GM12892 (cell line): ENCODE measurements around the gene DOK1.

Experiments
- DNase-seq: peaks from one replicate; pipeline ENCODE4 v3.0.0; 2011; ENCODE audit not compliant: insufficient read length
- FAIRE-seq: peaks from 2 replicates; lab custom pipeline; 2011; peaks lifted over from hg19 to GRCh38; lab: Jason Lieb, UNC
- POLR2A ChIP-seq: IDR thresholded peaks from 2 replicates; pipeline ENCODE4 v1.6.1; 2011; ENCODE audit warnings: low read depth, low read length, control low read depth
- POLR2AphosphoS5 ChIP-seq: IDR thresholded peaks from 2 replicates; pipeline ENCODE4 v1.6.1; 2011; ENCODE audit warnings: low read depth, low read length, control low read depth
- TAF1 ChIP-seq: IDR thresholded peaks from 2 replicates; pipeline ENCODE4 v1.6.1; 2011; ENCODE audit warnings: low read depth, mild to moderate bottlenecking, control low read depth, low read length, borderline replicate concordance

The DOK1 gene

DNA sequence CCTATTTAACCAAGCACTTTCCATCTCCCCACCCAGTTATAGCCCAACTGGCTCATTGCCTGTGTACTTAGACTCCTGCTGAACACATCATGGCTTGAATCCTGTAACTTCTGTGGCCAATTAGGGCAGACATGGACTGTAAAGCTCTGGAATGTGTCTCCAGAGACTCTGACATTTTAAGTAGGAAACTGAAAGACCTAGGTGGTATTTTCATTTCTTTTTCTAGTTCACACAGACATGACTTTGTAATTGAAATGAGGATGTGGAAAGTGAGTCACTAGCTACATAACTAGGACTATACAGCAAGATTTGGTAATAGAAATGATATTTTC, 12.2 kb downstream of the DOK1 start:
- DNase-seq, result no peak
- peak; percentile 38 for FAIRE-seq
- TF ChIP-seq POLR2A (no peak), TAF1 (no peak), POLR2AphosphoS5 (no peak)

DNA sequence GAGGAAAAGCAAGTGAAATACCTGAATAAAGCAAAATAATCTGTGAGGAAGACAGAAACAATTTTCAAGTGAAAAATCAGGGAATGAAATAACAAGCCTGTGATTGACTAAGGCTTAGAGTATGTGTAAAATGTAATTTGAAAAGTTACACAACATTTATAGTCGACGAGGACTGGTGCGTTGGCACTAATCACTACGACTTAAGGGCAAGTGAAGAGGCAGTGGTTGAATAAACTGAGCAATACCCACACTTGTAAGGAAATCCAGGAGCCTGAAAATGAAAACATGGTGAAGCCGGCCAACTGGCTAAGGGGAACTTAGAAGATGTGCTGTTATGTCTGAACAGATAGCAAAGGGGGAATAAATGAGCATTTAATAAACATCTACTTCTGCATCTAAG, 13.4 kb downstream of the DOK1 start:
- FAIRE-seq (peak; percentile 54), DNase-seq (no peak)
- TF ChIP-seq POLR2A (no peak), TAF1 (no peak), POLR2AphosphoS5 (no peak)

DNA sequence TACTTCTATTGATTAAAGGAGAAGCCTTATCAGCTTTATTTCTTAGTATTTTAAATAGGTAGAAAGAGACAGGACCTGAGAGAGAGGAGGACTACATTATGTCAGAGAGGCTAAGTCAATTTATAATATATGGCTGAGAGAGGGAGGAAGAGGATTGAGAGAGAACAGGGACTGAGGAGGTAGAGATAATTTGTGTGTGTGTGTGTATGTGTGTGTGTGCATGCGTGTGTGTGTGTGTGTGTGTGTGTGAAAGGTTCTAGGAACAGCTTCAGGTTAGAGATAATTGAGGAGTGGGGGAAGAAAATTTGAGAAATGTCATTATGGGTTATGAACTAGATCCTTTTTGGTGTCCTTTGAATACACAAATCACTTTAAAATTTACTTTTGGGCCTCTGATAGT, 15.2 kb downstream of the DOK1 start:
- DNase-seq (no peak), FAIRE-seq (no peak)
- TF ChIP-seq TAF1 (no peak), POLR2AphosphoS5 (no peak), POLR2A (no peak)

DNA sequence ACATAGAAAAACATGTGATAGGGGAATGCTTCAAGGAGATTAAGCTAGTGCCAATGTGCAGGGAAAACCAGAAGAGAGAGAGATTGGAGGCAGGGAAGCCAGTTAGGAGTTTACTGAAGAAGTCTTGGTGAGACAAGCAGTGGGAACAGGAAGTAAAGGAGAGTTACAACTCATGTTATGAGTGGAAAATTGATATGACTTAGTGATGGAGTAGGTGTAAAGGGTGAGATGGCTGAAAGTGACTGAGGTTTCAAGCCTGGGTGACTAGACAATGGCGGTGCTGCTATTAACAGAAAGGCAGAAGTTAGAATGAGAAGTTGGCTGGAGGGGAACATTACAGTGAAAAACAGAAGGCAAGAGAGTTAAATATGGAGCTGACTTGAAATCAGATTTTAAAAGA, 16.5 kb downstream of the DOK1 start:
- TF ChIP-seq TAF1, result no peak
- 0 out of 2 replicates have a peak, but pooled peaks have one; percentile 22 for TF ChIP-seq POLR2A
- FAIRE-seq, result peak; percentile 96
- DNase-seq, result no peak

DNA sequence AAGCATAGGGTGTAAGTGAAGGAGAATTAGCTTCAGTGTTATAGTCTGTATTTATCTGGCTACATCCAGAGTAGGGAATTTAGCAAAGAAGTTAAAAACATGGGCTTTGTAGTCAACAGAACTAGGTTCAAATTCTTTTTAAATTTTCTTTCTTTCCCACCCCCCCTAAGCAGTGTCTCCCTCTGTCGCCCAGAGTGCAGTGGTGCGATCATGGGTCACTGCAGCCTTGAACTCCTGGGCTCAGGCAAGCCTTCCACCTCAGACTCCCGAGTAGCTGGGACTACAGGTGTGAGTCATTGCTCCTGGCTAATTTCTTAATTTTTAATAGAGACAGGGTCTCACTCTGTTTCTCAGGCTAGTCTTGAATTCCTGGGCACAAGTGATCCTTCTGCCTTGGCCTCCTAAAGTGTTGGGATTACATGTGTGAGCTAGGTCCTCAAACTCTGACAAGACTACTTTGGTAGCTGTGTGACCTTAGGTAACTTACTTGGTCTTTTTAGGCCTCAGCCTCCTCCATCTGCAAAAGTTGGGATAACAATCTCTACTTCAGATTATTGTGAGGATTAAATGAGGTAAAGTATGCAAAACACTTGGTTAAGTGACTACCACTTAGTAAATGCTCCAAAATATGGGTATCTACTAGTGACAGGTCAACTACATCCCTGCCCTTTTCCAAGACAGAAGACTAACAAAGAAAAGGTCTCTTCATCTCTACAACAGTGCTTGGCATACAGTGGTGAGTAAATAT, 17.8 kb downstream of the DOK1 start:
- peak; percentile 73 for FAIRE-seq
- no peak for DNase-seq
- TF ChIP-seq POLR2A (no peak), TAF1 (no peak), POLR2AphosphoS5 (no peak)

DNA sequence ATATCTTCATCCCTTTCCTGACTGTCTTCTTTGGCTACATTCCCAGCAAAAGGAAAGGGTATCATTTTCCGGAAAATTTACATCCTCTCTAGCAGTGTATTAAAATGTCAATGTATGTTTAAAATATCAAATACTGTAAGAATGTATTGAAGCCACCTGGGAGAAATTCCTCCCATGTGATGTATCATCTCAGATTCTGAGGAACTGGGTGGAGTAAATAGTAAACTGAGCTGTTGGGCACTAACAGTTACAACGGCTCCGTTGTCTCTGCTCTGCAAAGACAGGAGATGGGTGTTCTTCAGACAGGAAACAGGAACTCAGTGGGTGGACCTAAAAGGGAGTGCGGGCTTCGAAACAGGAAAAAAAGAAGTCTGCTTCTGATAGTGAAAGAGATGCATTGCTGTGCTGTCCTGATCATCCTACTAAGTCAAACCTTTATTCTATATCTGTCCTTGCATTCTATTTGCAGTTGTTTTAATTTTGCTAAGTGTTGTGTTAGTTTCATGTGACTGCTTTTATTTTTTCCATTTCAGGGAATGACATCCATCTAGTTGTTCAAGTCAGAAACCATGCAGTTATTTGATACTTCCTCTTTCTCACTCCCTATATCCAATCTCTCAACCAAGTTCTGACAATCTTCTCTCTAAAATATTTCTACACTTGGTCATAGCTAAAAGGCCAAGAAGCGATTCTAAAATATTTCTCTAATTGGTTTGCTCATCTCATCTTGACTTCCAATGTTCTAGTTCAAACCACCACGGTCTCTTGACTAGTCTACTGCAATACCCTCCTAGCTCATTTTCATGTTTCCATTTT, 19.4 kb downstream of the DOK1 start:
- DNase-seq (no peak), FAIRE-seq (peak; percentile 92)
- TF ChIP-seq POLR2AphosphoS5 (peak; percentile 44; the same call in 1 of the 2 replicates), POLR2A (0 out of 2 replicates have a peak, but pooled peaks have one; percentile 45), TAF1 (no peak)

DNA sequence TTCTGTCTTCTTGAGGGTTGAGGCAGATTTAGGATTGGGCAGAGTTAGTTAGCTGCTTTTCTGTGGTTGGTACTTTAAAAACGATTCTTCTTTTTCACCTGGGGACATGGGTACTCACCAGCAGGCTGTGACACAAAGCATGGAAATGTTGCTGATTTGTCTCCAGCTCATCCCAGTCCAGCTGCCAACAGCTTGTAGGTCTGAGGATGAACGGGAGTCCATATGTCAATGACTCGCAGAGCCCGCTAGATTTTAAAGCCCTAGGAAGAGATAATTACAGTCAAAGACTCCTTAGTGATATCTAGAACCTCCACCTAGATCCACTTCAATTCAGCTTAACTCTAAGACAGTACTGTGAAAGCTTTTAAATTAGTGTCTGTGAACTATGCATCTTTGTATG, 20.8 kb downstream of the DOK1 start:
- DNase-seq, result no peak
- TF ChIP-seq TAF1 (no peak), POLR2A (no peak), POLR2AphosphoS5 (no peak)
- FAIRE-seq, result no peak

DNA sequence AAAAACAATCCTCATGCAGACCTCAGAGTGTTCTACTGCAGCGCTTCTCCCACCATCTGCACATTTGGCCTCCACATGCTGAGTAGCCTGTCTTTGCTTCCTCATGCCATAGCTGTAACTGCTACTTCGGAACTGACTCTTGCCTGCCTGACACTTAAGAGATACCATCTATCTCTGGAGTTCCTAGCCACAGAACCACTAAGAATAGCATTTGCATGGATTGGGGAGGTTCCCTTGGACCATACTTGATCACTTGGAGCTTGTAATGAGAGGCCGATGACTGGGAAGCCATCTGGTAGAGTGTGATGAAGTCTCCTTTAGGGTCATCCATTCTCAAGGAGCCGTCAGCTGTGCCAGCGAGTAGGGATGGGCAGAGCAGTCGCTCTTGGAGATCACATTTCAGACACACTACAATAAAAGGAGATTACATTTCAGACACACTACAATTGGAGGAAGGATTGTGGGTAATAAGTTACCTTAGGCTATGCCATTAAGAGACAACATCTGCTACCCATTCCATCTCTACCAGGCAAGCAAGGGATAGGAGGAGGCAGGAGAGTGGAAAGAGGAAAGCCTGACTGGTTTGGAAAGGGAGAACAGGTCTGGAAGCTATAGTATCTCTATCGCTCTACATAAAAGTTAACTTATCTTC, 21.8 kb downstream of the DOK1 start:
- FAIRE-seq, result peak; percentile 56
- TF ChIP-seq POLR2A (no peak), TAF1 (no peak), POLR2AphosphoS5 (no peak)
- no peak for DNase-seq

DNA sequence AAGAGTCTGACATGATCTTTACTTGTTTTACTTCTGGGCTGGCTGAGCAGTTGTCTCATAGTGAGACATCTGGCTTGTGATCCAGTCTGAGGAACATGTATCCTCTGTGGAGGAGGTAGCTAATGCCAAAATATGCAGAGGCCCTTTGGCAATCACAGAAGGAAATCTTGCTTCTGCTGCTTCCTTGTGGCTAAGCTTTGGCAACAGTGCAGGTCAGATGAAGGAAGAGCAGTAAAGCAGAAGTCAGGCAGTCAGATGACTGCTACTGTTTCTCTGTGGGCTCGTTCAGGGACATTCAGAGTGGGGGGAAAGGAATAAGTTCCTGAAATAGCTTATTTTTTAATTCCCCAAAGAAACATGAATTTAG, 22.3 kb downstream of the DOK1 start:
- FAIRE-seq, result no peak
- no peak for DNase-seq
- TF ChIP-seq POLR2AphosphoS5 (no peak), POLR2A (no peak), TAF1 (no peak)

DNA sequence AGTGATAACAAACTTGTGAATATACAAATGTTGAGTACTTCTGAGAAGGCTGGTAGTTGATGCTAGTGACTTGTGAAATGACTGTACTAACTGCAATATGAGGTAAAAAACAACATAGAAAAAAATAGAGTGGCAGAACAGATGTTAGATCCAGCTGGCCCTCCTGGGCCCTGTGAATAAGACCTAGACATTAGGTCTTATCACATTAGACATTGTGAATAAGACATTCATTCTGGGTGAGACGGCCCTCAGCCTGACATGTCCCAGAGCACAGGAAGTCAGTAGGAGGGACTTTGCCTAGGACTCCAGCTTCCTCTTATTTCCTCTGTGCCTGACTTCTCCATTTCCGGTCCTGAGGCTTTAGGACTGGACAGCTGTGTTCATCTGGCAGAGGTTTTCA, 22.9 kb downstream of the DOK1 start:
- no peak for TF ChIP-seq TAF1
- TF ChIP-seq POLR2A, result no peak
- no peak for TF ChIP-seq POLR2AphosphoS5
- FAIRE-seq (peak; percentile 67), DNase-seq (no peak)

DNA sequence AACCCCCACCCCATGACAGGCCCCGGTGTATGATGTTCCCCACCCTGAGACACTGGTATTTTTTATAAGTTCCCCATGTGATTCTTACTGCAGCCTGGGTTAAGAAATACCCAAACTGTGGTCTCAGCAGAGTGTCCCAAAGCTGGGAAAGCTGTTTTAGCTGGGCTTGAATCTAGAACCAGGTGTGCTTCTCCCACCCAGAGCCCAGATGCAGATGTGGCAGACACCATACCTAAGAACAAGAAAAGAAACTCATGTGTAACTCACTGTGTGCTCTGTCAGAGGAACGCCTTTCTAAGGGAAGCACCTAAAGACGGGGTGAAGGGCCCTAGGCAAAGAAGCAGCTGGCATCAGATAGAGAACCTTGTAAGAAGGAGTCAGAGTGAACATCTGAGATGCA, 23.9 kb downstream of the DOK1 start:
- no peak for TF ChIP-seq TAF1
- no peak for TF ChIP-seq POLR2AphosphoS5
- no peak for TF ChIP-seq POLR2A
- FAIRE-seq, result peak; percentile 48

More for the DNA sequence above, 23.9 kb downstream of the DOK1 start:
- DNase-seq, result no peak
